ENCODE results near the gene IL17RB.

GRCh38 chr3:53899750-53900149, 53.4 kb downstream of the IL17RB start:
- TF ChIP-seq POLR2A (IDR thresholded peaks at IDR 0.05) (no peak), CTCF (IDR thresholded peaks at IDR 0.05) (no peak), POLR2AphosphoS5 (IDR thresholded peaks at IDR 0.05) (no peak)

All from breast epithelium (tissue), 3 donors.